HepG2 (cell line): ENCODE results near the gene ANTXR1. TPM values are rescaled to one million over a fixed set of nuclear protein-coding genes. Genes with fewer than 3 reads are reported as not detected.

Source experiments
- CREB1 ChIP-seq, 2 experiments: fragments of 450-650 bp in 1 of 2; IDR thresholded peaks; 2 replicates each; pipeline ENCODE4 v1.6.1; 2016 to 2017; ENCODE audit warnings: control low read depth in 1 of 2, mild to moderate bottlenecking in 1 of 2, missing compliant biosample characterization in 1 of 2, missing genetic modification characterization in 1 of 2
- FOXO1 ChIP-seq: sonication (generic); formaldehyde crosslinking; IDR thresholded peaks from 2 replicates; pipeline ENCODE4 v1.4.0; 2020; ENCODE audit warnings: missing genetic modification reagents
- GFI1 ChIP-seq: sonication (generic); formaldehyde crosslinking; IDR thresholded peaks from 2 replicates; pipeline ENCODE4 v1.5.0; 2020; ENCODE audit warnings: missing genetic modification reagents, mild to moderate bottlenecking, borderline replicate concordance
- HIVEP1 ChIP-seq: sonication (generic); formaldehyde crosslinking; IDR thresholded peaks from 2 replicates; pipeline ENCODE4 v1.4.0; 2020; ENCODE audit warnings: mild to moderate bottlenecking, missing genetic modification reagents
- IKZF4 ChIP-seq: sonication (generic); formaldehyde crosslinking; IDR thresholded peaks from 2 replicates; pipeline ENCODE4 v1.5.1; 2020; ENCODE audit warnings: borderline replicate concordance, mild to moderate bottlenecking, low read depth, missing genetic modification reagents; ENCODE audit errors: not compliant biosample characterization
- MZF1 ChIP-seq: sonication (generic); formaldehyde crosslinking; IDR thresholded peaks from 2 replicates; pipeline ENCODE4 v1.8.1; 2023; ENCODE audit warnings: mild to moderate bottlenecking, missing genetic modification reagents, borderline replicate concordance
- PHB2 ChIP-seq: fragments of 450-650 bp; IDR thresholded peaks from 2 replicates; pipeline ENCODE4 v1.6.1; 2018; ENCODE audit not compliant: partially characterized antibody
- ZMAT3 ChIP-seq: sonication (generic); formaldehyde crosslinking; conservative IDR thresholded peaks from 2 replicates; pipeline ENCODE4 v1.7.0; 2021; ENCODE audit warnings: missing genetic modification reagents
- ZNF17 ChIP-seq: sonication (generic); formaldehyde crosslinking; IDR thresholded peaks from 2 replicates; pipeline ENCODE4 v1.5.0; 2020; ENCODE audit warnings: mild to moderate bottlenecking, missing genetic modification reagents
- ZNF260 ChIP-seq: sonication (generic); formaldehyde crosslinking; IDR thresholded peaks from 2 replicates; pipeline ENCODE4 v1.4.0; 2020; ENCODE audit warnings: missing genetic modification reagents, low read depth, mild to moderate bottlenecking, borderline replicate concordance
- ZNF326 ChIP-seq: sonication (generic); formaldehyde crosslinking; IDR thresholded peaks from 2 replicates; pipeline ENCODE4 v1.4.0; 2020; ENCODE audit warnings: missing genetic modification reagents, borderline replicate concordance
- ZNF430 ChIP-seq: sonication (generic); formaldehyde crosslinking; IDR thresholded peaks from 2 replicates; pipeline ENCODE4 v1.9.0; 2021; ENCODE audit warnings: mild to moderate bottlenecking, missing genetic modification reagents
- ZNF44 ChIP-seq: sonication (generic); formaldehyde crosslinking; IDR thresholded peaks from 2 replicates; pipeline ENCODE4 v1.5.1; 2020; ENCODE audit warnings: mild to moderate bottlenecking, missing genetic modification reagents
- ZNF577 ChIP-seq: sonication (generic); formaldehyde crosslinking; IDR thresholded peaks from 2 replicates; pipeline ENCODE4 v1.4.0; 2020; ENCODE audit warnings: mild to moderate bottlenecking, low read depth, missing genetic modification reagents, borderline replicate concordance
- ZNF674 ChIP-seq: sonication (generic); formaldehyde crosslinking; IDR thresholded peaks from 2 replicates; pipeline ENCODE4 v1.5.0; 2020; ENCODE audit warnings: low read depth, mild to moderate bottlenecking, missing genetic modification reagents
- polyA plus RNA-seq, 8 experiments: library from polyadenylated mRNA; depleted of rRNA in 3 of 8; stranded (reverse) in 7 of 8; unstranded in 1 of 8; fragments of >200 nt; fragmentation: Illumina TruSeq in 4 of 8; extraction: Trizol in 4 of 8; gene quantifications; 2 replicates each; pipeline versions ENCODE4 v1.2.1 to v1.2.3, GENCODE V29; 2011 to 2016; ENCODE audit warnings: low read depth in 4 of 8, missing spikeins in 1 of 8, mixed read lengths in 1 of 8; ENCODE audit not compliant: insufficient read depth in 1 of 8
- total RNA-seq, 5 experiments: library from RNA; depleted of rRNA; stranded (reverse); fragments of >200 nt; fragmentation: Illumina TruSeq; extraction: Trizol; gene quantifications; 2 replicates each; pipeline ENCODE4 v1.2.3, GENCODE V29; 2016; ENCODE audit warnings: low read depth in 1 of 5
- TF ChIP-seq, protein P1 (sequence below): sonication (generic); formaldehyde crosslinking; IDR thresholded peaks from 2 replicates; pipeline ENCODE4 v1.4.0; 2020; ENCODE audit warnings: missing genetic modification reagents, borderline replicate concordance
- TF ChIP-seq, protein P2 (sequence below): IDR thresholded peaks from 2 replicates; pipeline ENCODE4 v1.6.1; 2012; ENCODE audit warnings: inconsistent platforms
- TF ChIP-seq, protein P3 (sequence below): sonication (generic); formaldehyde crosslinking; IDR thresholded peaks from 2 replicates; pipeline ENCODE4 v1.8.1; 2023; ENCODE audit warnings: missing genetic modification reagents, mild to moderate bottlenecking, borderline replicate concordance
- TF ChIP-seq, protein P4 (sequence below): IDR thresholded peaks from 2 replicates; pipeline ENCODE4 v1.6.1; 2012; ENCODE audit warnings: low read length, improper control_type of control experiment
- TF ChIP-seq, protein P5 (sequence below): IDR thresholded peaks from 2 replicates; pipeline ENCODE4 v1.6.1; 2016; ENCODE audit warnings: mild to moderate bottlenecking, missing biosample characterization, missing genetic modification reagents

The ANTXR1 gene
- total and polyA plus RNA-seq, 2 of the 13 experiments (the other 11 are each of a cell fraction or from before 2014, with no cell fraction given), result 4.5 to 12.7 TPM

DNA sequence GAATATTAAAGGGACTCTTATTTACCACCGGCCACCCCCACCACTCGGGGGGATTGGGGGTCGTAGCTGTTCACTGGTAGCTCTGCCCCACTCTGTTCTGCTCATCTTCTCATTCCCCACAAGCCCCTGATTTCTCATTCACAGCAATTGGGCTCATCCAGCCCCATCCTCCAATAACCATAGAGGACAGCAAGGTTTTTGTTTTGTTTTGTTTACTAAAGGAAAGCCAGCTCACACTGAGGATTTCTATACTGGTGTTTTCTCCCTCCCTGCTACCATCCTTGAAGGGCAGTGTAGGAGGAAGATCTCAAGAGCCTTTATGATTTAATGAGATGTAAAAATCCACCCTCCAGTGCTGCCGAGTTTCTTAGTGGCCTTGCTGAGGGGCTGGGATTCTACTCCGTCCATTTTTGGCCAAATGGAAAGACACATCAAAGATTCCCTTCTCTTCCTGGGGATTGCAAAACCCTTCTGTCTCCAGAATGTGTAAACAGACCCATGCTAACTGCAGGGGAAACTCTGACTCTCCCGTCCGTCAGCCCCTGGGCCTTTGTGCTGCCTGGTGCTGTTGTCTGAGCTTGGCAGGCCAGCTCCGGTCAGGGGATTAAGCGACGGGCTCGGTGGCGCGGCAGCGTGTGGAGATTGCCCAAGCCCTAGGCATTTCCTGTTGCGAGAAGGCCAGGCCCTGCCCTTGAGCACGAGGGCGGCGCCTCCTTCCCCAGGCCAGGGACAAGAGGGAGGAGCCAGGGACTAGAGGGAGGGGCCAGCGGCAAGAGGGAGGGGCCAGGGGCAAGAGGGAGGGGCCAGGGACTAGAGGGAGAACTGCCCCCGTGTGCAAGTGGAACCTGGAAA, 165.0 kb downstream of the ANTXR1 start (continued):
- TF ChIP-seq, protein P1, sequence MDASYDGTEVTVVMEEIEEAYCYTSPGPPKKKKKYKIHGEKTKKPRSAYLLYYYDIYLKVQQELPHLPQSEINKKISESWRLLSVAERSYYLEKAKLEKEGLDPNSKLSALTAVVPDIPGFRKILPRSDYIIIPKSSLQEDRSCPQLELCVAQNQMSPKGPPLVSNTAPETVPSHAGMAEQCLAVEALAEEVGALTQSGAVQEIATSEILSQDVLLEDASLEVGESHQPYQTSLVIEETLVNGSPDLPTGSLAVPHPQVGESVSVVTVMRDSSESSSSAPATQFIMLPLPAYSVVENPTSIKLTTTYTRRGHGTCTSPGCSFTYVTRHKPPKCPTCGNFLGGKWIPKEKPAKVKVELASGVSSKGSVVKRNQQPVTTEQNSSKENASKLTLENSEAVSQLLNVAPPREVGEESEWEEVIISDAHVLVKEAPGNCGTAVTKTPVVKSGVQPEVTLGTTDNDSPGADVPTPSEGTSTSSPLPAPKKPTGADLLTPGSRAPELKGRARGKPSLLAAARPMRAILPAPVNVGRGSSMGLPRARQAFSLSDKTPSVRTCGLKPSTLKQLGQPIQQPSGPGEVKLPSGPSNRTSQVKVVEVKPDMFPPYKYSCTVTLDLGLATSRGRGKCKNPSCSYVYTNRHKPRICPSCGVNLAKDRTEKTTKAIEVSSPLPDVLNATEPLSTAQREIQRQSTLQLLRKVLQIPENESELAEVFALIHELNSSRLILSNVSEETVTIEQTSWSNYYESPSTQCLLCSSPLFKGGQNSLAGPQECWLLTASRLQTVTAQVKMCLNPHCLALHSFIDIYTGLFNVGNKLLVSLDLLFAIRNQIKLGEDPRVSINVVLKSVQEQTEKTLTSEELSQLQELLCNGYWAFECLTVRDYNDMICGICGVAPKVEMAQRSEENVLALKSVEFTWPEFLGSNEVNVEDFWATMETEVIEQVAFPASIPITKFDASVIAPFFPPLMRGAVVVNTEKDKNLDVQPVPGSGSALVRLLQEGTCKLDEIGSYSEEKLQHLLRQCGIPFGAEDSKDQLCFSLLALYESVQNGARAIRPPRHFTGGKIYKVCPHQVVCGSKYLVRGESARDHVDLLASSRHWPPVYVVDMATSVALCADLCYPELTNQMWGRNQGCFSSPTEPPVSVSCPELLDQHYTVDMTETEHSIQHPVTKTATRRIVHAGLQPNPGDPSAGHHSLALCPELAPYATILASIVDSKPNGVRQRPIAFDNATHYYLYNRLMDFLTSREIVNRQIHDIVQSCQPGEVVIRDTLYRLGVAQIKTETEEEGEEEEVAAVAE (CRISPR knock-in tag), result peak; percentile 87; the same call in 1 of the 2 replicates
- TF ChIP-seq FOXO1 (CRISPR knock-in tag) (peak; percentile 99), HIVEP1 (CRISPR knock-in tag) (peak; percentile 98), GFI1 (CRISPR knock-in tag) (peak; percentile 81; the same call in 1 of the 2 replicates), ZNF577 (CRISPR knock-in tag) (no peak), ZNF44 (CRISPR knock-in tag) (peak; percentile 96; the same call in 1 of the 2 replicates), CREB1 (IDR thresholded peaks at IDR 0.05) (peak; percentile 34; the same call in 1 of the 2 replicates), CREB1 (CRISPR knock-in tag; IDR thresholded peaks at IDR 0.05) (no peak), IKZF4 (peak; percentile 73), ZNF17 (peak; percentile 96), ZNF326 (CRISPR knock-in tag) (no peak), MZF1 (CRISPR knock-in tag) (peak; percentile 86; the same call in 1 of the 2 replicates), PHB2 (no peak), ZNF260 (CRISPR knock-in tag) (no peak), ZMAT3 (CRISPR knock-in tag) (peak; percentile 95), ZNF430 (CRISPR knock-in tag) (peak; percentile 99), ZNF674 (CRISPR knock-in tag) (0 out of 2 replicates have a peak, but pooled peaks have one; percentile 32)
- TF ChIP-seq, protein P2, sequence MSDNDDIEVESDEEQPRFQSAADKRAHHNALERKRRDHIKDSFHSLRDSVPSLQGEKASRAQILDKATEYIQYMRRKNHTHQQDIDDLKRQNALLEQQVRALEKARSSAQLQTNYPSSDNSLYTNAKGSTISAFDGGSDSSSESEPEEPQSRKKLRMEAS, result peak; percentile 99
- TF ChIP-seq, protein P3, sequence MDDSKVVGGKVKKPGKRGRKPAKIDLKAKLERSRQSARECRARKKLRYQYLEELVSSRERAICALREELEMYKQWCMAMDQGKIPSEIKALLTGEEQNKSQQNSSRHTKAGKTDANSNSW (CRISPR knock-in tag), result no peak; the same call in 1 of the 2 replicates
- TF ChIP-seq, protein P4, sequence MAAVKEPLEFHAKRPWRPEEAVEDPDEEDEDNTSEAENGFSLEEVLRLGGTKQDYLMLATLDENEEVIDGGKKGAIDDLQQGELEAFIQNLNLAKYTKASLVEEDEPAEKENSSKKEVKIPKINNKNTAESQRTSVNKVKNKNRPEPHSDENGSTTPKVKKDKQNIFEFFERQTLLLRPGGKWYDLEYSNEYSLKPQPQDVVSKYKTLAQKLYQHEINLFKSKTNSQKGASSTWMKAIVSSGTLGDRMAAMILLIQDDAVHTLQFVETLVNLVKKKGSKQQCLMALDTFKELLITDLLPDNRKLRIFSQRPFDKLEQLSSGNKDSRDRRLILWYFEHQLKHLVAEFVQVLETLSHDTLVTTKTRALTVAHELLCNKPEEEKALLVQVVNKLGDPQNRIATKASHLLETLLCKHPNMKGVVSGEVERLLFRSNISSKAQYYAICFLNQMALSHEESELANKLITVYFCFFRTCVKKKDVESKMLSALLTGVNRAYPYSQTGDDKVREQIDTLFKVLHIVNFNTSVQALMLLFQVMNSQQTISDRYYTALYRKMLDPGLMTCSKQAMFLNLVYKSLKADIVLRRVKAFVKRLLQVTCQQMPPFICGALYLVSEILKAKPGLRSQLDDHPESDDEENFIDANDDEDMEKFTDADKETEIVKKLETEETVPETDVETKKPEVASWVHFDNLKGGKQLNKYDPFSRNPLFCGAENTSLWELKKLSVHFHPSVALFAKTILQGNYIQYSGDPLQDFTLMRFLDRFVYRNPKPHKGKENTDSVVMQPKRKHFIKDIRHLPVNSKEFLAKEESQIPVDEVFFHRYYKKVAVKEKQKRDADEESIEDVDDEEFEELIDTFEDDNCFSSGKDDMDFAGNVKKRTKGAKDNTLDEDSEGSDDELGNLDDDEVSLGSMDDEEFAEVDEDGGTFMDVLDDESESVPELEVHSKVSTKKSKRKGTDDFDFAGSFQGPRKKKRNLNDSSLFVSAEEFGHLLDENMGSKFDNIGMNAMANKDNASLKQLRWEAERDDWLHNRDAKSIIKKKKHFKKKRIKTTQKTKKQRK, result no peak
- TF ChIP-seq, protein P5, sequence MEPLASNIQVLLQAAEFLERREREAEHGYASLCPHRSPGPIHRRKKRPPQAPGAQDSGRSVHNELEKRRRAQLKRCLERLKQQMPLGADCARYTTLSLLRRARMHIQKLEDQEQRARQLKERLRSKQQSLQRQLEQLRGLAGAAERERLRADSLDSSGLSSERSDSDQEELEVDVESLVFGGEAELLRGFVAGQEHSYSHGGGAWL (CRISPR knock-in tag), result peak; percentile 97
